HepG2 (cell line): ENCODE data around the gene LDLRAD2. TPM values are rescaled to one million over a fixed set of nuclear protein-coding genes. Genes with fewer than 3 reads are reported as not detected.

Source experiments
- ATAC-seq: fragments of 200-7000 bp; cut with Tn5 transposase; 3 replicates; pipeline ENCODE4 v1.9.1; 2020; ENCODE audit warnings: mild to moderate bottlenecking, moderate library complexity
- BruUV-seq: library from RNA; stranded (reverse); fragments of 400-500 nt; replicated peaks from 2 replicates; lab custom pipeline; 2021; lab: Mats Ljungman, UMichigan
- CTCF ChIA-PET: fragments of 300-600 bp; formaldehyde crosslinking; extraction: SDS; loops from one replicate; lab custom pipeline; 2021; ENCODE audit warnings: low total read pairs, inconsistent platforms, low intra/inter-chr PET ratio; lab: Yijun Ruan, JAX
- POLR2A ChIA-PET: fragments of 350-600 bp; sonication (Branson Sonifier 250); formaldehyde crosslinking; loops from one replicate; lab custom pipeline; 2020; ENCODE audit warnings: antibody characterized with exemption, inconsistent platforms; lab: Yijun Ruan, JAX
- DNase-seq: peaks from one replicate; pipeline ENCODE4 v3.0.0-alpha.2; 2015; ENCODE audit warnings: low spot score
- FAIRE-seq: peaks from 3 replicates; lab custom pipeline; 2011; peaks lifted over from hg19 to GRCh38; lab: Jason Lieb, UNC
- H2AFZ ChIP-seq: one replicate; pipeline ENCODE4 v1.6.1; 2011; ENCODE audit warnings: low read length, inconsistent platforms
- H3K27ac ChIP-seq: fragments of 300-600 bp; 3 replicates; pipeline ENCODE4 v1.8.0; 2011; ENCODE audit warnings: mixed run types, mild to moderate bottlenecking, mixed read lengths, low read length, inconsistent platforms; ENCODE audit not compliant: insufficient read depth; ENCODE audit errors: extremely low read length
- H3K27me3 ChIP-seq, 2 experiments: fragments of 200-600 bp in 1 of 2; 2 replicates in 1 of 2; 3 replicates in 1 of 2; pipeline versions ENCODE4 v1.6.0 to v1.8.0; 2011; ENCODE audit warnings: low read length in 2 of 2, mild to moderate bottlenecking in 2 of 2, moderate library complexity in 2 of 2, inconsistent platforms in 1 of 2; ENCODE audit not compliant: insufficient read depth in 2 of 2, control insufficient read depth in 1 of 2
- H3K36me3 ChIP-seq, 2 experiments: fragments of 200-600 bp in 1 of 2; replicated peaks in 1 of 2; 2 replicates in 1 of 2; 3 replicates in 1 of 2; pipeline versions ENCODE4 v1.5.1 to v1.8.0; 2011; ENCODE audit warnings: low read length in 2 of 2, inconsistent platforms in 1 of 2; ENCODE audit not compliant: insufficient read depth in 2 of 2, control insufficient read depth in 1 of 2
- H3K4me1 ChIP-seq: 2 replicates; pipeline ENCODE4 v1.5.1; 2012; ENCODE audit warnings: low read length, inconsistent platforms; ENCODE audit not compliant: insufficient read depth
- H3K4me2 ChIP-seq: 2 replicates; pipeline ENCODE4 v1.6.0; 2011; ENCODE audit warnings: low read depth, low read length, inconsistent platforms
- H3K4me3 ChIP-seq, 3 experiments: fragments of 200-600 bp in 1 of 3; sonication (generic), shearing (Covaris generic) in 1 of 3; replicated peaks in 1 of 3; 2 replicates each; pipeline ENCODE4 v1.5.1; 2011 to 2016; ENCODE audit warnings: low read length in 3 of 3, inconsistent platforms in 2 of 3, low read depth in 2 of 3, mild to moderate bottlenecking in 2 of 3, control low read depth in 1 of 3, mixed read lengths in 1 of 3; ENCODE audit not compliant: insufficient read depth in 1 of 3
- H3K79me2 ChIP-seq: one replicate; pipeline ENCODE4 v1.6.1; 2011; ENCODE audit warnings: low read length, inconsistent platforms; ENCODE audit not compliant: insufficient read depth
- H3K9ac ChIP-seq: 2 replicates; pipeline ENCODE4 v1.6.0; 2011; ENCODE audit warnings: mild to moderate bottlenecking, low read depth, low read length, inconsistent platforms; ENCODE audit not compliant: insufficient read depth
- H3K9me3 ChIP-seq: 2 replicates; pipeline ENCODE4 v1.5.1; 2012; ENCODE audit warnings: mild to moderate bottlenecking, low read length
- H4K20me1 ChIP-seq: 2 replicates; pipeline ENCODE4 v1.6.0; 2011; ENCODE audit warnings: inconsistent platforms, mild to moderate bottlenecking, low read length, moderate library complexity; ENCODE audit not compliant: insufficient read depth
- RAD21 ChIP-seq: fragments of 450-650 bp; formaldehyde crosslinking; IDR thresholded peaks from 2 replicates; pipeline ENCODE4 v1.5.0; 2020; ENCODE audit warnings: mild to moderate bottlenecking
- RFX1 ChIP-seq: fragments of 450-650 bp; IDR thresholded peaks from 2 replicates; pipeline ENCODE4 v1.6.1; 2017
- STAG1 ChIP-seq: sonication (generic); formaldehyde crosslinking; IDR thresholded peaks from 2 replicates; pipeline ENCODE4 v1.4.0; 2020; ENCODE audit warnings: missing genetic modification reagents
- TCF7 ChIP-seq: sonication (generic); IDR thresholded peaks from 2 replicates; pipeline ENCODE4 v1.6.1; 2016; ENCODE audit warnings: antibody characterized with exemption, low read depth
- ZBTB42 ChIP-seq: sonication (generic); formaldehyde crosslinking; IDR thresholded peaks from 2 replicates; pipeline ENCODE4 v1.5.0; 2020; ENCODE audit warnings: mild to moderate bottlenecking, missing genetic modification reagents
- ZMYM3 ChIP-seq: sonication (generic); formaldehyde crosslinking; IDR thresholded peaks from 2 replicates; pipeline ENCODE4 v1.5.1; 2020; ENCODE audit warnings: mild to moderate bottlenecking, missing genetic modification reagents
- ZNF280D ChIP-seq: sonication (generic); formaldehyde crosslinking; IDR thresholded peaks from 2 replicates; pipeline ENCODE4 v1.5.1; 2020; ENCODE audit warnings: mild to moderate bottlenecking, missing genetic modification reagents
- ZNF629 ChIP-seq: sonication (generic); formaldehyde crosslinking; conservative IDR thresholded peaks from 2 replicates; pipeline ENCODE4 v1.5.0; 2020; ENCODE audit warnings: missing genetic modification reagents
- ZNF768 ChIP-seq: sonication (generic); formaldehyde crosslinking; IDR thresholded peaks from 2 replicates; pipeline ENCODE4 v1.4.0; 2020; ENCODE audit warnings: missing genetic modification reagents
- WGBS: methylation state at CpG from one replicate; pipeline ENCODE4 v1.1.6; 2017; ENCODE audit warnings: low lambda C conversion rate; 5-methylcytosine and 5-hydroxymethylcytosine counted together
- in situ Hi-C: cut with HindIII; loops from 2 replicates; pipeline ENCODE4 v1.10.0; 2017; ENCODE audit warnings: low pct_unique_long_range_greater_than_20kb; ENCODE audit not compliant: extremely low pct_ligation_motif_present
- intact Hi-C: fragments of 100-400 bp; cut with micrococcal nuclease; formaldehyde crosslinking; loops from one replicate; pipeline ENCODE4 v1.10.0; 2022; ENCODE audit not compliant: unreplicated experiment
- polyA plus RNA-seq, 8 experiments: library from polyadenylated mRNA; depleted of rRNA in 3 of 8; stranded (reverse) in 7 of 8; unstranded in 1 of 8; fragments of >200 nt; fragmentation: Illumina TruSeq in 4 of 8; extraction: Trizol in 4 of 8; gene quantifications; 2 replicates each; pipeline versions ENCODE4 v1.2.1 to v1.2.3, GENCODE V29; 2011 to 2016; ENCODE audit warnings: low read depth in 4 of 8, missing spikeins in 1 of 8, mixed read lengths in 1 of 8; ENCODE audit not compliant: insufficient read depth in 1 of 8
- total RNA-seq, 5 experiments: library from RNA; depleted of rRNA; stranded (reverse); fragments of >200 nt; fragmentation: Illumina TruSeq; extraction: Trizol; gene quantifications; 2 replicates each; pipeline ENCODE4 v1.2.3, GENCODE V29; 2016; ENCODE audit warnings: low read depth in 1 of 5

The LDLRAD2 gene
- total and polyA plus RNA-seq, 2 of the 13 experiments (the other 11 are each of a cell fraction or from before 2014, with no cell fraction given), result not detected

- no peak for TF ChIP-seq ZBTB42
- TF ChIP-seq TCF7, result no peak
- no peak for TF ChIP-seq STAG1 (CRISPR knock-in tag)
- TF ChIP-seq, all 625 proteins: peak for 0
Observed at GRCh38 chr1:21813542-21813941, 1.5 kb downstream of the LDLRAD2 start (continued).

GRCh38 chr1:21814241-21814918 is 2.3 kb downstream of the LDLRAD2 start:
- no peaks in the 10 kb centered on the region for H4K20me1 ChIP-seq
- H3K27ac ChIP-seq, result no peak overlapping the region
- in situ Hi-C loops (no loop called here), intact Hi-C loops (no loop called here)
- H3K4me1 ChIP-seq, result peaks cover 27% of the 10 kb centered on the region
- ChIA-PET CTCF (no interaction called here), POLR2A (no interaction called here)
- BruUV-seq, result no TSS peak
- no peaks in the 10 kb centered on the region for H3K79me2 ChIP-seq
- H3K9me3 ChIP-seq, result no peaks in the 10 kb centered on the region
- H3K4me2 ChIP-seq, result no peak overlapping the region
- no peak overlapping the region for H2AFZ ChIP-seq
- 76% methylated on average over 41 of the region's 65 CpGs for WGBS
- peak; percentile 42 for TF ChIP-seq ZNF629
- peak; percentile 29; the same call in 1 of the 2 replicates for TF ChIP-seq ZMYM3 (CRISPR knock-in tag)
- no peak for TF ChIP-seq RFX1
- peak; percentile 98 for TF ChIP-seq ZNF768 (CRISPR knock-in tag)
- TF ChIP-seq RAD21 (CRISPR knock-in tag), result 0 out of 2 replicates have a peak, but pooled peaks have one; percentile 11
- TF ChIP-seq ZNF280D (CRISPR knock-in tag), result no peak
- H3K27me3 ChIP-seq, result peaks cover 0 to 11% of the 10 kb centered on the region in 2 experiments; a peak in 3 of 5 replicates
- DNase-seq (no peak), ATAC-seq (peak; percentile 32; the same call in 2 of the 3 replicates), FAIRE-seq (no peak)
- H3K9ac ChIP-seq, result no peak overlapping the region
- H3K36me3 ChIP-seq, result no peaks in the 10 kb centered on the region
- H3K4me3 ChIP-seq, result no peak overlapping the region
